Activated CD8-positive, alpha-beta memory T cell treated with anti-CD3 and anti-CD28 coated beads for 24 hours (primary cell): ENCODE data around the gene ZSCAN4.

Experiments
- DNase-seq: peaks from one replicate; pipeline ENCODE4 v3.0.0-alpha.2; 2020

ZSCAN4 gene

GRCh38 chr19:57682226-57682766 lies 13.6 kb downstream of the ZSCAN4 start:
- no peak for DNase-seq

- no peak for DNase-seq
Observed at GRCh38 chr19:57686727-57687126, 18.0 kb downstream of the ZSCAN4 start.

DNA sequence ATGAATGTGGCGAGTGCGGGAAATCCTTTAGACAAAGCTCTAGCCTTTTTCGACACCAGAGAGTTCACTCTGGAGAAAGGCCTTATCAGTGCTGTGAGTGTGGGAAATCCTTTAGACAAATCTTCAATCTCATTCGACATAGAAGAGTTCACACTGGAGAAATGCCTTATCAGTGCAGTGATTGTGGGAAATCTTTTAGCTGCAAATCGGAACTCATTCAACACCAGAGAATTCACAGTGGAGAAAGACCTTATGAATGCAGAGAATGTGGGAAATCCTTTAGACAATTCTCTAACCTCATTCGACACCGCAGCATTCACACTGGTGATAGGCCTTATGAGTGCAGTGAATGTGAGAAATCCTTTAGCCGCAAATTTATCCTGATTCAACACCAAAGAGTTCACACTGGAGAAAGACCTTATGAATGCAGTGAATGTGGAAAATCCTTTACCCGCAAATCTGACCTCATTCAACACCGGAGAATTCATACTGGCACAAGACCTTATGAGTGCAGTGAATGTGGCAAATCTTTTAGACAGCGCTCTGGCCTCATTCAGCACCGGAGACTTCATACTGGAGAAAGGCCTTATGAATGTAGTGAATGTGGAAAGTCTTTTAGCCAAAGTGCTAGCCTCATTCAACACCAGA lies 18.8 kb downstream of the ZSCAN4 start:
- no peak for DNase-seq

GRCh38 chr19:57688011-57688763 lies 19.5 kb downstream of the ZSCAN4 start:
- DNase-seq, result no peak

DNA sequence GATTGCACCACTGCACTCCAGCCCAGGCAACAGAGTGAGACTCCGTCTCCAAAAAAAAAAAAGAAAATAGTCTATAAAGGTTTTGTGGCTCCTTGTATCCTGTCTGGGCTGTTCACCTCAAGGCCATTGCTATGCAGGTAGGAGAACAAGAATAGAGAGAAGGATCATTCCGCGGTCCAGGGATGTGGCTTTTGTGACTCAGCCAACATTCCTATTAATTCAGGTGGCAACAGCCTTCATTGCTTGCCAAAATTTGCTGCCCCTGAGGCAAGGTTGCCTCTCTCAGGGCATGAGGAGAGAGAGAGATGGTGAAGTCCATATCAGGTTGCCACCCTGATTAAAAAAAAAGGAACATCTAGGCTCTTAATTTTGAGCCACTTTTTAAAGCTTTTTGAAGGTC lies 21.0 kb downstream of the ZSCAN4 start:
- DNase-seq, result no peak

- DNase-seq, result no peak
Observed at GRCh38 chr19:57701625-57702024, 32.9 kb downstream of the ZSCAN4 start.

GRCh38 chr19:57706346-57706745 lies 37.6 kb downstream of the ZSCAN4 start:
- DNase-seq, result no peak

DNA sequence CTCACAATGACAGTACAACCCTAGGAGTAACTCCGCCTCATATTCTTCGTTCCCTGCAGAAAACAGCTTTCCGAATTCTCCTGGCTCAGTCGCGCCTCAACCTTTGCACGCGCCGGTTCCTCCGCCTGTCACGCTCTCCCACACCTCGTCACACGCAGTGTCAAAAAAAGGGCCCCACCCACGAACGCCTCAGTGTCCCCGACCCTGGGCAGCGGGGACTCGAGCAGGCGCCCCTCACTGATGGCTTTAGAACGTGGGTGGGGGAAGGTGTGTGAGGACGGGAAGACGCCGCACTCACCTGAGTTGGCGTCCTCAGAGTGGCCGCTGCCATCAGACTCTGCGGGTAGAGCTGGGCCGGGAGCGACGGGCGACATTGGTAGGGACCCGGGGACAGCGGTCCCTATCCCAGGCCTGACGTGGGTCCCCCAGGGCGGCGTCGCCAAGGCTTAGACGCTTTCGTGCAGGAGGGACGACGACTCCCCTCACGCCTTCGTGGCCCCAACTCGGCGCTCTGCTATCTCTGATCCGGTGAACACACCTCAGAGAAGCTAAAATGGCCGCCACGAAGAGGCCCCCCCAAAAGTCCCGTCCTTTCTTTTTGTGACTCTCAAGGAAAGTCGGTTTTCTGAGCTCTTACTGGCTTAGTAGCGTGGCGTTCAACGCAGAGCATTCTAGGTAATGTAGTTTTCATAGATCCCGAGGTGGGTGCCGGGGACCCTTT lies 40.1 kb downstream of the ZSCAN4 start, which contains the start of gene ZNF154:
Gene ZNF154, minus strand, starts transcription at position 564 of the 721 bp plus-strand sequence. Its CDS starts 233 bp downstream, at position 331.
- DNase-seq, result peak; percentile 69

DNA sequence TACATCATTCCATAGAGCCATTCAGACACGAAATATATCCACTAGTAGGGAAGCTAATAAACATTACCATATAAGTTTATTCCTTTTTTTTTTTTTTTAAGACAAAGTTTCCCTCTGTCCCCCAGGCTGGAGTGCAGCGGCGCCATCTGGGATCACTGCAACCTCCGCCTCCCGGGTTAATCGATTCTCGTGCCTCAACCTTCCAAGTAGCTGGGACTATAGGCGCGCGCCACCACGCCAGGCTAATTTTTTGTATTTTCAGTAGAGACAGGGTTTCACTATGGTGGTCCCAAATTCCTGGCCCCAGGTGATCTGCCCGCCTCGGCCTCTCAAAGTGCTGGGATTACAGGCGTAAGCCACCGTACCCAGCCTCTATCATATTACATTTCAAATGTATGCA lies 40.9 kb downstream of the ZSCAN4 start:
- DNase-seq, result no peak

- DNase-seq, result no peak
Observed at GRCh38 chr19:57712222-57712621, 43.5 kb downstream of the ZSCAN4 start.

DNA sequence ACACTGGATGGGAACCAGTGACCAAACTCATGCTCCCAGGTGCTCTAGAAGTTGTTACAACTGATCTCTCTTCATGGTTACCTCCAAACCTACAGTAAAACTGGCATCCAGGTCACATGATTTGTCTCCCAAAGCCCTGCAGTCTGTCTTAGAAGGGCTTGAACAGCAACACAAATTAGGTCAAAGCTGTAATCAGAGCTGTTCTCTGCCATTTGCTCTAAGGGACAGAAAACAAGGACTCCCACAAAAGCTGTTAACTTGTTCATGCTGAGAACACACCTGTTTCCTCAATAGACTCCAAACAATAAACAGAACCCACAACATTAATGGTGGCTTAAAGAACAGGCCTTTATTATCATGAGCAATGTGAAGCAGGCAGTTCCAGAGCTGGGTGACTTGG lies 50.7 kb downstream of the ZSCAN4 start:
- DNase-seq, result no peak

DNA sequence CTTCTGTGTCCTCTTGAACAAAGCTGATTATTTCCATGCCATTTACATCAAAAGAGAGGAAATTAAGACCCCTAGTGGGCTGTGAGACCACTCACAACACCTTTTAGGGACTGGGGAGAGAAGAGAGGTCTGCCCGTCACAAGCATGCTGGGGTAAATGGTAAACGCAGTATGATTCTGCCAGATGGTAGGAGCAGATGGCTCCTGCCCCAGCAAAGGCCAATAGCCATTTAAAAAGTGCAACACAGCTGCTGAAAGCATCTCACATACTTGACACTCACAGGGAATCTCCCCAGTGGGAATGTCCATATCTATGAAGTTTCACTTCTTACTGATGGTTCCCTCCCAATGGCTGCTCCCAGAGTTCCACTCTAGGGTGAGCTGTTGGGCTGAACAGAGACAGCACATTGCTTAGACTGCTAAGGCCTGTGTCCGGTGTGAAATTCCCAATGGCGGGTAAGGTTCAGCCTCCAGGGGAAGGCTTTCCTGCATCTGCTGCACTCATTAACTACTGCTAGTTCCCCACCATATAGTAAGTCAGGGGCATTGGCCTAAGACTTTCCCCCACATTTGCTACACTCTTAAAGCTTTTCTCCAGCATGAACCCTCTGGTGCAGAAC lies 51.3 kb downstream of the ZSCAN4 start:
- no peak for DNase-seq

DNA sequence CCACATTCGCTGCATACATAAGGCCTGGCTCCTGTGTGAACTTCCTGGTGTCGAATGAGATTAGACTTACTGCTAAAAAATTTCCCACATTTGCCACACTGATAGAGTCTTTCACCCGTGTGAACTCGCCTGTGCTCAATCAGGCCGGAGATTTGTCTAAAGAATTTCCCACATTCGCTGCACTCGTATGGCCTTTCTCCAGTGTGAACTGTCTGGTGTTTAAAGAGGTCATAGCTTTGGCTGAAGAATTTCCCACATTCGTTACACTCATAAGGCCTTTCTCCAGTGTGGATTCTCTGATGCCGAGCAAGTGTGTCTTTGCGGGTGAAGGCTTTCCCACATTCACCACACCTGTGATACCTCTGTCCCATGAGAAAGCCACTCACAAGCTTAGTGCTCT lies 52.1 kb downstream of the ZSCAN4 start:
- no peak for DNase-seq
